ENCODE results near the gene LGALS12. TPM values are rescaled to one million over a fixed set of nuclear protein-coding genes. Genes with fewer than 3 reads are reported as not detected.
A peak's percentile ranks its signal among the peaks of the same experiment; 100 is the strongest.

Gene LGALS12, protein sequence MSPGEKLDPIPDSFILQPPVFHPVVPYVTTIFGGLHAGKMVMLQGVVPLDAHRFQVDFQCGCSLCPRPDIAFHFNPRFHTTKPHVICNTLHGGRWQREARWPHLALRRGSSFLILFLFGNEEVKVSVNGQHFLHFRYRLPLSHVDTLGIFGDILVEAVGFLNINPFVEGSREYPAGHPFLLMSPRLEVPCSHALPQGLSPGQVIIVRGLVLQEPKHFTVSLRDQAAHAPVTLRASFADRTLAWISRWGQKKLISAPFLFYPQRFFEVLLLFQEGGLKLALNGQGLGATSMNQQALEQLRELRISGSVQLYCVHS
- polyA plus RNA-seq (2014; cell fraction: cytosol; rRNA removed): not detected in 2 replicates
- polyA plus RNA-seq (2014; cell fraction: nucleus; rRNA removed): not detected in 2 replicates

- no peak for DNase-seq (ENCODE audit: low spot score)
Observed at GRCh38 chr11:63505857-63506528, at the start of gene LGALS12. Gene LGALS12 (plus strand): TSS chr11:63506084. CDS start chr11:63506459, 375 bp downstream.

GRCh38 chr11:63459586-63459985, 46.3 kb upstream of the LGALS12 start:
- no peak for DNase-seq (ENCODE audit: low spot score)

GRCh38 chr11:63462137-63462536, 43.7 kb upstream of the LGALS12 start:
- DNase-seq (ENCODE audit: low spot score): no peak

DNA sequence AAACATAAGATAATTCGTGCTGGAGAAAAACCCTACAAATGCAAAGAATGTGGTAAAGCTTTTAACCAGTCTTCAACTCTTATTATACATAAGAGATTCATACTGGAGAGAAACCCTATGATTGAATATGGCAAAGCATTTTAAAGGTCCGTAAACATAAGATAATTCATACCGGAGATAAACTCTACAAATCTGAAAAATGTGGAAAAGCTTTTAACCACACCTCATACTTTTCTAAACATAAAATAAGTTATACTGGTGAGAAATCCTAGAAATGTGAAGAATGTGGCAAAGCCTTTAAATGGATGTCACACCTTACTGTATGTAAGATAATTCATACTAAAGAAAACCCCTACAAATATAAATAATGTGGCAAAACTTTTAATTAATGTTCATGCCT, 35.6 kb upstream of the LGALS12 start:
- DNase-seq (ENCODE audit: low spot score): no peak

DNA sequence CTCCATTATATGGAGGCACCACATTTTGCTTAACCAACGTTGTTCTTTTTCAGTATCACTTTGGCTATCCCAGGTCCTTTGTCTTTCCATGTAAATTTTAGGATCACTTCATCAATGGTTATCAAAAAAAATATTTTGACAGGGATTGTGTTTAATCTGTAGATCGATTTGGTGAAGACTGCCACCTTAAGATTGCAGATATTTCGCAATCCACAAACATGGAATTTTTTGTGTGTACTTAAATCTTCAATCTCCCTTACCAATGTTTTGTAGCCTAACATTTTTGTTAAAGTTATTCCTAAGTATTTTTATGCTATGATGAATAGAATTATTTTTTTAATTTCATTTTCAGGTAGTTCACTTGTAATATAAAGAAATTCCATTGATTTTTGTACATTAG, 33.5 kb upstream of the LGALS12 start:
- no peak for DNase-seq (ENCODE audit: low spot score)

GRCh38 chr11:63476618-63477017, 29.3 kb upstream of the LGALS12 start:
- DNase-seq (ENCODE audit: low spot score): no peak

- DNase-seq (ENCODE audit: low spot score): peak; percentile 60
Observed at GRCh38 chr11:63478896-63479295, 27.0 kb upstream of the LGALS12 start.

GRCh38 chr11:63480039-63480438, 25.8 kb upstream of the LGALS12 start:
- no peak for DNase-seq (ENCODE audit: low spot score)

DNA sequence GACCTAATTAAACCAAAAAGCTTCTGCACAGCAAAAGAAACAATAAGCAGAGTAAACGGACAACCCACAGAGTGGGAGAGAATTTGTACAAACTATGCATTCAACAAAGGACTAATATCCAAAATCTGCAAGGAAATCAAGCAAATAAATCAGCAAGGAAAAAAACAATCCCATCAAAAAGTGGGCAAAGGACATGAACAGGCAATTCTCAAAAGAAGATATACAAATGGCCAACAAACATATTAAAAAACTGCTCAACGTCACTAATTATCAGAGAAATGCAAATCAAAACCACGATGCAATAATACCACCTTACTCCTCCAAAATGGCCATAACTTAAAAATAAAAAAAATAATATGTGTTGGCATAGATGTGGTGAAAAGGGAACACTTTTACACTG, 20.1 kb upstream of the LGALS12 start:
- no peak for DNase-seq (ENCODE audit: low spot score)

GRCh38 chr11:63488789-63489188, 17.1 kb upstream of the LGALS12 start:
- no peak for DNase-seq (ENCODE audit: low spot score)

- no peak for DNase-seq (ENCODE audit: low spot score)
Observed at GRCh38 chr11:63489879-63490278, 16.0 kb upstream of the LGALS12 start.

DNA sequence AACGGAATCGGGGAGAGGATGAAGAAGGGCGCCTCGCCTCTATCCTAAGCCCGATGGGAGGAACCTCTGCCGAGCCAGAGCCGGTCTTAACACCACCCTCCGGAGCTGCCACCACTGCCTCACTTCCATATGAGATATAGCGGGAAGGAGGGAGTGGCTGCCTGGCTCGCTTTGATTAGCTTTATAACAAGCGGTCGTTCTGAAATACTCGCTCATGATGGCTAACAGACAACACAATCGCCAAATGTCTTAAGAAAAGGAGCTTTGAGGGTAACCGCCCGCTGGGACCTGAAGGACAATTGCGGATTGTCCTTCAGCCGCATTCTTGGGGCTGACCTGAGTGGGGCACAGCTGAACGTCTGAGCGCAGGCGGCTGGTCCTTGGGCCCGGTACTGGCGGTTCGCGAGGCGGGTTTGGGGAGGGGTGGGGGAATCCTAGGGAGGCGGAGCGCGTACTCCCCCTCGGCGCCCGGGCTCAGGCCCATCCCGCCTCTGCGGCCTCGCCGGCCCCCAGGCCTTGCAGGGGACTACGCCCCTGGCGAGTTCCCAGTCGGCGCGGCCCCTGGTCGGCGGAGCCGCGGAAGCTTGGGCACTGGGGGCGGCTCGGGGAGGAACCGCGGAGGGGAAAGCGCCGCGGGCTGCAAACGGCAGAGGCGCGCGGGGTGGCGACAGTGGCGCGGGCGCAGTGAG, 15.2 kb upstream of the LGALS12 start, which contains the start of gene PLAAT5:
Gene PLAAT5 (minus strand): TSS at position 617 of the 689 bp plus-strand sequence. CDS start 133 bp downstream, at position 484.
- no peak for DNase-seq (ENCODE audit: low spot score)

DNA sequence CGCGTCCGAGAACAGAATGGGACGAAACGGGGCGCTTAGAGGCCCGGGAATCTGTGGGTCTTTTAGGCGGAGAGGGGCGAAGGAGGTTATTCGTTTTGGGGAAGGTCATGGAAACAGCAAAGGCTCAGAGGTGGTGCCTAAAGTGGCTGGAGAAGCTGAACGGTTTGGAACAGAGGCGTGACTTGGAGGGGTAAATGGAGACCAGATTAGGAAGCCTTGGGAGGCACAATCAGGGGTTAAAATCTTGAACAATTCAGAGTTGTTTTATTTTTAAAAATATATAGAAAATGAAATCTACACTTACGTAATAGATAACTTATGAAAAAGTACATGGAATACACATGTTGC, 14.7 kb upstream of the LGALS12 start:
- DNase-seq (ENCODE audit: low spot score): no peak

GRCh38 chr11:63491636-63492372, 14.1 kb upstream of the LGALS12 start:
- DNase-seq (ENCODE audit: low spot score): no peak

GRCh38 chr11:63492441-63492840, 13.4 kb upstream of the LGALS12 start:
- DNase-seq (ENCODE audit: low spot score): no peak

- DNase-seq (ENCODE audit: low spot score): no peak
Observed at GRCh38 chr11:63493127-63493526, 12.8 kb upstream of the LGALS12 start.

- no peak for DNase-seq (ENCODE audit: low spot score)
Observed at GRCh38 chr11:63494975-63495374, 10.9 kb upstream of the LGALS12 start.

GRCh38 chr11:63499874-63500273, 6.0 kb upstream of the LGALS12 start:
- no peak for DNase-seq (ENCODE audit: low spot score)

DNA sequence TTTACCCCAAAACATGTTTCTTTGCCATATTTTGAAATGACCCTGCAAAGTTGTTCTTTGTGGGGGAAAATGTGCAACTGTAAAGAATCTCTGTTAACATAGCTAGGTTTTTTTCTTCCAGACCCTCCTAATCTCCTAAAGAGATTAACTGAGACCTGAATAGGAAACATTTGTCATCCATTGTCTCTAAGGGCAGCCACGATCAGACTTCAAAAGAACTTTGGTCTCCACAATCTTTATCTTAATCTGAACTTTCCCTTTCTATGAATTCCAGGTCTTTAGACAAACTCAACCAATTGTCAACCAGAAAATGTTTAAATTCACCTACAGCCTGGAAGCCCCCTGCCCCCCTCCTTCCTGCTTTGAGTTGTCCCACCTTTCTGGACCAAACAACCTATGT, 4.6 kb upstream of the LGALS12 start:
- no peak for DNase-seq (ENCODE audit: low spot score)

GRCh38 chr11:63502252-63502820, 3.5 kb upstream of the LGALS12 start:
- no peak for DNase-seq (ENCODE audit: low spot score)

DNA sequence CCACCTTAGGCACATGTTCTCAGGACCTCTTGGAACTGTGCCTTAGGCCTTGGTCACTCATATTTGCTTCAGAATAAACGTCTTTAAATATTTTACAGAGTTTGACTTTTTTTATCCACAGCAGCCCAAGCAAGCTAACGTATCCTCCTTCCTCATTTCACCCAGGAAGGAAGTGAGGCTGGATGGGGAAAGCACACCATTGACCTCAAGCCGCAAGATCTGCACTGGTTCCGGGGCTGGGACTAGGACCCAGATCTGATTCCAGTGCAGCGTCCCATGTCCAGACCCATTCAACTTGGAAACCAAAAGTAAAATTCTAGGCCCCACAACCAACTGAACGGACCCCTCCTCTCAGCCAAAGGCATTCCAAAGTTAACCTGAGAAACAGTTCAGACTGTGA, 2.4 kb upstream of the LGALS12 start:
- no peak for DNase-seq (ENCODE audit: low spot score)

Data from SK-N-DZ (cell line).